HepG2 (cell line): ENCODE results near the gene ARHGAP21.

Source experiments
- JUND ChIP-seq: sonication (generic); formaldehyde crosslinking; IDR thresholded peaks from 2 replicates; pipeline ENCODE4 v1.8.0; 2022; ENCODE audit warnings: mild to moderate bottlenecking, missing genetic modification reagents
- YY1 ChIP-seq: IDR thresholded peaks from 2 replicates; pipeline ENCODE4 v1.6.1; 2011; ENCODE audit warnings: low read length, low read depth, moderate library complexity, mild to moderate bottlenecking; ENCODE audit not compliant: insufficient read depth, insufficient replicate concordance

- TF ChIP-seq JUND (CRISPR knock-in tag), result no peak
- TF ChIP-seq YY1, result no peak
Observed at GRCh38 chr10:24556126-24556749, 167.4 kb downstream of the ARHGAP21 start.
